ENCODE measurements around the gene FKBP4. TPM values are rescaled to one million over a fixed set of nuclear protein-coding genes. Genes with fewer than 3 reads are reported as not detected.
A peak's percentile ranks its signal among the peaks of the same experiment; 100 is the strongest.

Gene FKBP4
- total RNA-seq, 4 donors from 2014 or later = 27.7 to 42.4 (median 33.7) TPM

- no peak for TF ChIP-seq CTCF (IDR thresholded peaks at IDR 0.05)
- no peak for TF ChIP-seq POLR2A (IDR thresholded peaks at IDR 0.05)
- Histone ChIP-seq H3K4me3 (peak within 1 kb of the TSS in 1 of 4 donors; percentile 5), H3K27ac (peak within 1 kb of the TSS in 1 of 4 donors; percentile 9)
These were observed 40.1 kb downstream of the FKBP4 start, which contains the start of gene NRIP2 for GRCh38 chr12:2834581-2835491. TSS of gene NRIP2 (minus strand) at chr12:2835035. CDS start at chr12:2834983, 52 bp downstream.

GRCh38 chr12:2835691-2836403, 41.1 kb downstream of the FKBP4 start:
- Histone ChIP-seq H3K27me3 (no peaks in the 10 kb centered on the region), H3K4me3 (no peak overlapping the region), H3K4me1 (peaks cover 0 to 9% (median 0%) of the 10 kb centered on the region in 4 donors), H3K9me3 (no peaks in the 10 kb centered on the region), H3K27ac (no peak overlapping the region), H3K36me3 (peaks cover 0 to 2% (median 0%) of the 10 kb centered on the region in 3 donors)
- DNase-seq = no peak
- TF ChIP-seq CTCF (IDR thresholded peaks at IDR 0.05) (no peak), POLR2A (IDR thresholded peaks at IDR 0.05) (no peak)

More at GRCh38 chr12:2834581-2835491, 40.1 kb downstream of the FKBP4 start, which contains the start of gene NRIP2:
- Histone ChIP-seq H3K9me3 (no peaks in the 10 kb centered on the region), H3K4me1 (peaks cover 0 to 9% (median 0%) of the 10 kb centered on the region in 4 donors), H3K36me3 (peaks cover 0 to 11% (median 0%) of the 10 kb centered on the region in 3 donors), H3K27me3 (no peaks in the 10 kb centered on the region)
- no peak for DNase-seq

GRCh38 chr12:2836574-2836973, 41.8 kb downstream of the FKBP4 start:
- TF ChIP-seq POLR2A (IDR thresholded peaks at IDR 0.05) (no peak), CTCF (IDR thresholded peaks at IDR 0.05) (no peak)
- Histone ChIP-seq H3K4me1 (peaks cover 0 to 9% (median 0%) of the 10 kb centered on the region in 4 donors), H3K4me3 (no peak overlapping the region), H3K36me3 (no peaks in the 10 kb centered on the region), H3K9me3 (no peaks in the 10 kb centered on the region), H3K27ac (no peak overlapping the region), H3K27me3 (no peaks in the 10 kb centered on the region)
- no peak for DNase-seq

- no peaks in the 10 kb centered on the region for H3K4me1 ChIP-seq
- H3K27ac ChIP-seq = no peak overlapping the region
- TF ChIP-seq CTCF (IDR thresholded peaks at IDR 0.05) (no peak), POLR2A (IDR thresholded peaks at IDR 0.05) (no peak)
These were observed 46.4 kb downstream of the FKBP4 start for GRCh38 chr12:2841056-2841650.

GRCh38 chr12:2842948-2843347, 48.2 kb downstream of the FKBP4 start:
- TF ChIP-seq CTCF (IDR thresholded peaks at IDR 0.05) = no peak
- TF ChIP-seq POLR2A (IDR thresholded peaks at IDR 0.05) = no peak
- H3K27ac ChIP-seq = no peak overlapping the region
- H3K27me3 ChIP-seq = no peaks in the 10 kb centered on the region

More at GRCh38 chr12:2841056-2841650, 46.4 kb downstream of the FKBP4 start:
- Histone ChIP-seq H3K36me3 (peaks cover 0 to 5% (median 0%) of the 10 kb centered on the region in 3 donors), H3K4me3 (no peak overlapping the region), H3K27me3 (no peaks in the 10 kb centered on the region), H3K9me3 (no peaks in the 10 kb centered on the region)
- DNase-seq = no peak

More at GRCh38 chr12:2842948-2843347, 48.2 kb downstream of the FKBP4 start:
- no peak for DNase-seq
- Histone ChIP-seq H3K36me3 (peaks cover 0 to 5% (median 0%) of the 10 kb centered on the region in 3 donors), H3K4me3 (no peak overlapping the region), H3K9me3 (no peaks in the 10 kb centered on the region), H3K4me1 (no peaks in the 10 kb centered on the region)
